ENCODE data around the gene MSL2.

Gene MSL2

GRCh38 chr3:136142592-136142991, 53.5 kb downstream of the MSL2 start:
- H3K4me3 ChIP-seq (ENCODE audit: low read length) = no peak overlapping the region
- no peak overlapping the region for H3K27ac ChIP-seq (ENCODE audit: low read length)
- peaks cover 12% of the 10 kb centered on the region; the same call in 1 of the 2 replicates for H4K20me1 ChIP-seq (ENCODE audit: insufficient read depth, low read length)
- TF ChIP-seq EZH2phosphoT487 (IDR thresholded peaks at IDR 0.05; ENCODE audit: low read depth) (no peak), CTCF (IDR thresholded peaks at IDR 0.05; ENCODE audit: low read depth, low read length) (no peak)
- H3K9ac ChIP-seq (ENCODE audit: low read length) = no peak overlapping the region
- no peaks in the 10 kb centered on the region for H3K9me3 ChIP-seq (ENCODE audit: insufficient read depth, low read length)
- no peaks in the 10 kb centered on the region for H3K36me3 ChIP-seq (replicated peaks; ENCODE audit: low read depth, low read length)
- H3K27me3 ChIP-seq (ENCODE audit: low read depth, low read length) = no peaks in the 10 kb centered on the region
- no peak overlapping the region for H3K4me2 ChIP-seq (ENCODE audit: low read length)
- no peaks in the 10 kb centered on the region for H3K4me1 ChIP-seq (ENCODE audit: low read length)
- no peak overlapping the region for H2AFZ ChIP-seq (ENCODE audit: low read depth, low read length)
- H3K79me2 ChIP-seq (ENCODE audit: low read length) = peaks cover 8% of the 10 kb centered on the region; the same call in 1 of the 2 replicates

- Histone ChIP-seq H3K36me3 (replicated peaks; ENCODE audit: low read depth, low read length) (no peaks in the 10 kb centered on the region), H3K4me2 (ENCODE audit: low read length) (no peak overlapping the region), H2AFZ (ENCODE audit: low read depth, low read length) (no peak overlapping the region), H3K27me3 (ENCODE audit: low read depth, low read length) (no peaks in the 10 kb centered on the region), H3K27ac (ENCODE audit: low read length) (no peak overlapping the region), H3K9me3 (ENCODE audit: insufficient read depth, low read length) (no peaks in the 10 kb centered on the region), H3K79me2 (ENCODE audit: low read length) (0 out of 2 replicates have a peak, but pooled peaks cover under 1% of the 10 kb centered on the region), H3K4me3 (ENCODE audit: low read length) (no peak overlapping the region), H3K9ac (ENCODE audit: low read length) (no peak overlapping the region), H4K20me1 (ENCODE audit: insufficient read depth, low read length) (peaks cover 5% of the 10 kb centered on the region; the same call in 1 of the 2 replicates), H3K4me1 (ENCODE audit: low read length) (no peaks in the 10 kb centered on the region)
- TF ChIP-seq EZH2phosphoT487 (IDR thresholded peaks at IDR 0.05; ENCODE audit: low read depth) (no peak), CTCF (IDR thresholded peaks at IDR 0.05; ENCODE audit: low read depth, low read length) (no peak)
These were observed 54.2 kb downstream of the MSL2 start for GRCh38 chr3:136141891-136142290.

- no peak overlapping the region for H3K4me2 ChIP-seq (ENCODE audit: low read length)
- no peak overlapping the region for H3K9ac ChIP-seq (ENCODE audit: low read length)
- H3K9me3 ChIP-seq (ENCODE audit: insufficient read depth, low read length) = no peaks in the 10 kb centered on the region
- H3K27me3 ChIP-seq (ENCODE audit: low read depth, low read length) = no peaks in the 10 kb centered on the region
- TF ChIP-seq EZH2phosphoT487 (IDR thresholded peaks at IDR 0.05; ENCODE audit: low read depth) = no peak
- no peak for TF ChIP-seq CTCF (IDR thresholded peaks at IDR 0.05; ENCODE audit: low read depth, low read length)
- no peaks in the 10 kb centered on the region for H3K4me1 ChIP-seq (ENCODE audit: low read length)
- no peak overlapping the region for H3K27ac ChIP-seq (ENCODE audit: low read length)
- no peak overlapping the region for H2AFZ ChIP-seq (ENCODE audit: low read depth, low read length)
- H3K4me3 ChIP-seq (ENCODE audit: low read length) = no peak overlapping the region
- H3K36me3 ChIP-seq (replicated peaks; ENCODE audit: low read depth, low read length) = no peaks in the 10 kb centered on the region
- no peaks in the 10 kb centered on the region for H3K79me2 ChIP-seq (ENCODE audit: low read length)
- H4K20me1 ChIP-seq (ENCODE audit: insufficient read depth, low read length) = 0 out of 2 replicates have a peak, but pooled peaks cover 3% of the 10 kb centered on the region
These were observed 54.8 kb downstream of the MSL2 start for GRCh38 chr3:136141291-136141785.

GRCh38 chr3:136136454-136136853, 59.7 kb downstream of the MSL2 start:
- H4K20me1 ChIP-seq (ENCODE audit: insufficient read depth, low read length) = no peaks in the 10 kb centered on the region
- no peak overlapping the region for H2AFZ ChIP-seq (ENCODE audit: low read depth, low read length)
- no peaks in the 10 kb centered on the region for H3K27me3 ChIP-seq (ENCODE audit: low read depth, low read length)
- H3K4me3 ChIP-seq (ENCODE audit: low read length) = no peak overlapping the region
- H3K9me3 ChIP-seq (ENCODE audit: insufficient read depth, low read length) = no peaks in the 10 kb centered on the region
- no peak for TF ChIP-seq CTCF (IDR thresholded peaks at IDR 0.05; ENCODE audit: low read depth, low read length)
- TF ChIP-seq EZH2phosphoT487 (IDR thresholded peaks at IDR 0.05; ENCODE audit: low read depth) = no peak
- no peak overlapping the region for H3K4me2 ChIP-seq (ENCODE audit: low read length)
- H3K79me2 ChIP-seq (ENCODE audit: low read length) = no peaks in the 10 kb centered on the region
- H3K4me1 ChIP-seq (ENCODE audit: low read length) = no peaks in the 10 kb centered on the region
- H3K36me3 ChIP-seq (replicated peaks; ENCODE audit: low read depth, low read length) = no peaks in the 10 kb centered on the region
- H3K27ac ChIP-seq (ENCODE audit: low read length) = no peak overlapping the region
- no peak overlapping the region for H3K9ac ChIP-seq (ENCODE audit: low read length)
